H9 (cell line): Measurements from ENCODE around the gene ZNF654. TPM values are rescaled to one million over a fixed set of nuclear protein-coding genes. Genes with fewer than 3 reads are reported as not detected.
A peak's percentile ranks its signal among the peaks of the same experiment; 100 is the strongest.

Source experiments
- DNase-seq: peaks from one replicate; pipeline ENCODE4 v3.0.0-alpha.2; 2017
- H2AFZ ChIP-seq: one replicate; pipeline ENCODE4 v1.6.1; 2013; ENCODE audit warnings: mild to moderate bottlenecking, low read length, control low read depth, moderate library complexity
- H2AK5ac ChIP-seq: 2 replicates; pipeline ENCODE4 v1.6.1; 2013; ENCODE audit warnings: low read length, control low read depth, mixed read lengths; ENCODE audit not compliant: insufficient read length
- H2BK120ac ChIP-seq: one replicate; pipeline ENCODE4 v1.6.1; 2013; ENCODE audit warnings: low read depth, mild to moderate bottlenecking, low read length, control low read depth, inconsistent platforms; ENCODE audit not compliant: poor library complexity, severe bottlenecking
- H2BK12ac ChIP-seq: 2 replicates; pipeline ENCODE4 v1.6.1; 2013; ENCODE audit warnings: low read length, control low read depth, mixed read lengths, low read depth; ENCODE audit not compliant: insufficient read length
- H2BK15ac ChIP-seq: 2 replicates; pipeline ENCODE4 v1.6.1; 2013; ENCODE audit warnings: low read depth, low read length, control low read depth
- H2BK20ac ChIP-seq: one replicate; pipeline ENCODE4 v1.6.1; 2013; ENCODE audit warnings: low read depth, mild to moderate bottlenecking, low read length, control low read depth, inconsistent platforms; ENCODE audit not compliant: poor library complexity, severe bottlenecking
- H2BK5ac ChIP-seq: 2 replicates; pipeline ENCODE4 v1.6.1; 2013; ENCODE audit warnings: low read length, control low read depth, mixed read lengths; ENCODE audit not compliant: insufficient read length
- H3K14ac ChIP-seq: 2 replicates; pipeline ENCODE4 v1.6.1; 2013; ENCODE audit warnings: low read length, control low read depth; ENCODE audit not compliant: insufficient read depth
- H3K18ac ChIP-seq: 2 replicates; pipeline ENCODE4 v1.6.1; 2013; ENCODE audit warnings: low read depth, mild to moderate bottlenecking, mixed read lengths, low read length, control low read depth; ENCODE audit not compliant: insufficient read length
- H3K23ac ChIP-seq: 2 replicates; pipeline ENCODE4 v1.6.1; 2013; ENCODE audit warnings: low read length, control low read depth, mixed read lengths, low read depth; ENCODE audit not compliant: insufficient read length
- H3K23me2 ChIP-seq: 2 replicates; pipeline ENCODE4 v1.6.1; 2013; ENCODE audit warnings: low read depth, mild to moderate bottlenecking, mixed read lengths, low read length, control low read depth; ENCODE audit not compliant: insufficient read length, poor library complexity, severe bottlenecking
- H3K27ac ChIP-seq: 2 replicates; pipeline ENCODE4 v1.5.1; 2013; ENCODE audit warnings: low read length, control low read depth, mixed read lengths, low read depth; ENCODE audit not compliant: insufficient read length
- H3K27me3 ChIP-seq: 2 replicates; pipeline ENCODE4 v1.6.1; 2013; ENCODE audit warnings: low read length, control low read depth, inconsistent platforms; ENCODE audit not compliant: insufficient read depth
- H3K4ac ChIP-seq: 2 replicates; pipeline ENCODE4 v1.6.1; 2013; ENCODE audit warnings: low read depth, mild to moderate bottlenecking, control low read depth, inconsistent platforms, low read length, moderate library complexity
- H3K4me1 ChIP-seq: 2 replicates; pipeline ENCODE4 v1.6.1; 2013; ENCODE audit warnings: low read length, control low read depth, inconsistent platforms; ENCODE audit not compliant: insufficient read depth
- H3K4me2 ChIP-seq: 2 replicates; pipeline ENCODE4 v1.6.1; 2013; ENCODE audit warnings: low read length, control low read depth, mixed read lengths; ENCODE audit not compliant: insufficient read length, insufficient read depth
- H3K56ac ChIP-seq: 2 replicates; pipeline ENCODE4 v1.6.1; 2013; ENCODE audit warnings: low read depth, mild to moderate bottlenecking, mixed read lengths, low read length, control low read depth; ENCODE audit not compliant: insufficient read length
- H3K79me1 ChIP-seq: 2 replicates; pipeline ENCODE4 v1.6.1; 2013; ENCODE audit warnings: low read depth, mild to moderate bottlenecking, moderate library complexity, low read length, control low read depth, inconsistent platforms; ENCODE audit not compliant: insufficient read depth, poor library complexity, severe bottlenecking
- H3K79me2 ChIP-seq: 2 replicates; pipeline ENCODE4 v1.6.1; 2013; ENCODE audit warnings: low read length, control low read depth, inconsistent platforms; ENCODE audit not compliant: insufficient read depth
- H3K9ac ChIP-seq: 2 replicates; pipeline ENCODE4 v1.6.1; 2013; ENCODE audit warnings: low read length, control low read depth, mixed read lengths; ENCODE audit not compliant: insufficient read length; ENCODE audit errors: extremely low read depth
- H3K9me3 ChIP-seq: one replicate; pipeline ENCODE4 v1.6.1; 2013; ENCODE audit warnings: low read depth, low read length, inconsistent platforms; ENCODE audit not compliant: control insufficient read depth
- H3T11ph ChIP-seq: one replicate; pipeline ENCODE4 v1.6.1; 2013; ENCODE audit warnings: mild to moderate bottlenecking, low read length, control low read depth, inconsistent platforms
- H4K20me1 ChIP-seq: one replicate; pipeline ENCODE4 v1.6.1; 2013; ENCODE audit not compliant: control insufficient read depth, insufficient read length, insufficient read depth
- H4K5ac ChIP-seq: 2 replicates; pipeline ENCODE4 v1.6.1; 2013; ENCODE audit warnings: low read depth, mild to moderate bottlenecking, mixed read lengths, low read length, control low read depth; ENCODE audit not compliant: insufficient read length
- H4K8ac ChIP-seq: replicated peaks from 2 replicates; pipeline ENCODE4 v1.6.1; 2013; ENCODE audit warnings: low read length, control low read depth, mixed read lengths, low read depth; ENCODE audit not compliant: insufficient read length
- H4K91ac ChIP-seq: 2 replicates; pipeline ENCODE4 v1.6.1; 2013; ENCODE audit warnings: low read depth, mild to moderate bottlenecking, moderate library complexity, mixed read lengths, low read length, control low read depth; ENCODE audit not compliant: insufficient read length
- H3K27ac Mint-ChIP-seq, 3 experiments: 2 replicates in 2 of 3; 3 replicates in 1 of 3; pipeline ENCODE4 v1.8.0; 2020 to 2021; ENCODE audit warnings: mixed read lengths in 3 of 3, mild to moderate bottlenecking in 1 of 3, moderate library complexity in 1 of 3
- H3K27me3 Mint-ChIP-seq: 2 replicates; pipeline ENCODE4 v1.8.0; 2021; ENCODE audit warnings: low read depth, mild to moderate bottlenecking, moderate library complexity, mixed read lengths
- H3K36me3 Mint-ChIP-seq, 3 experiments: 2 replicates in 2 of 3; 3 replicates in 1 of 3; pipeline ENCODE4 v1.8.0; 2020 to 2021; ENCODE audit warnings: low read depth in 3 of 3, mixed read lengths in 3 of 3; ENCODE audit not compliant: insufficient read depth in 1 of 3
- H3K4me1 Mint-ChIP-seq, 2 experiments: 2 replicates each; pipeline ENCODE4 v1.8.0; 2020; ENCODE audit warnings: mixed read lengths in 2 of 2
- H3K4me3 Mint-ChIP-seq, 2 experiments: 2 replicates in 1 of 2; 3 replicates in 1 of 2; pipeline ENCODE4 v1.8.0; 2020 to 2021; ENCODE audit warnings: mild to moderate bottlenecking in 2 of 2, mixed read lengths in 2 of 2, moderate library complexity in 1 of 2
- H3K9me3 Mint-ChIP-seq, 2 experiments: 2 replicates in 1 of 2; 3 replicates in 1 of 2; pipeline ENCODE4 v1.8.0; 2020; ENCODE audit warnings: mild to moderate bottlenecking in 2 of 2, mixed read lengths in 2 of 2, moderate library complexity in 1 of 2
- WGBS: extraction: QIAGEN DNeasy Blood & Tissue Kit; methylation state at CpG from one replicate; pipeline ENCODE4 v1.1.7; 2013; ENCODE audit warnings: missing lambda C conversion rate, low lambda C conversion rate, mixed read lengths; ENCODE audit not compliant: insufficient read length; ENCODE audit errors: extremely low coverage; 5-methylcytosine and 5-hydroxymethylcytosine counted together
- total RNA-seq: library from RNA; stranded (reverse); gene quantifications from 2 replicates; pipeline ENCODE4 v1.2.1, GENCODE V29; 2021
- TF ChIP-seq, protein P1 (sequence below): fragments of 200-600 bp; sonication (generic); conservative IDR thresholded peaks from 3 replicates; pipeline ENCODE4 v1.8.0; 2021; ENCODE audit warnings: antibody characterized with exemption, mild to moderate bottlenecking

ZNF654 gene
- total RNA-seq, 1 experiment from 2014 or later: 8.7 TPM

DNA sequence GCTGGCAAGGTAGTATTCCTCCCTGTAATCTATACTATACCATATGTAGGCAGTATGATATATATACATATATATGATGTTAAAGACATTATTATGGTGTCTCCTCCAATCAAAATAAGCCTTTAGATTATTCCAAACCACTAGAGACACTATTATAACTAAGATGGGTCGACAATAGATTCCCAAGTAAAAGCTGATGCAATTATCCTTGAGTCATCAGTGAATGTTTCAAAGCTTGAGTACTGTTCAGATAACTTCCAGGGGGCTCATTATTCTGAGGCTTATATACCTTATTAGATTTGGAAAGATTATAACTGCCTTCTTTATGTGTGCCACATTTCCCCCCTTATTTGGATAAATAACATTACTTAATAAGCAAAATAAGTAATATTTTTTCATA, 78.8 kb downstream of the ZNF654 start:
- Histone ChIP-seq H4K20me1 (no peaks in the 10 kb centered on the region), H3K27ac (no peak overlapping the region), H3K9me3 (no peaks in the 10 kb centered on the region), H2BK5ac (no peak overlapping the region), H2BK12ac (no peak overlapping the region), H2BK15ac (no peak overlapping the region), H4K5ac (no peak overlapping the region), H3K18ac (no peak overlapping the region), H3K79me1 (no peaks in the 10 kb centered on the region), H3K23me2 (no peaks in the 10 kb centered on the region), H3K4me2 (no peak overlapping the region), H2AFZ (no peak overlapping the region), H3K79me2 (no peaks in the 10 kb centered on the region), H4K91ac (no peak overlapping the region), H3K56ac (no peak overlapping the region), H3K14ac (no peak overlapping the region), H2BK120ac (no peak overlapping the region), H3K23ac (no peak overlapping the region), H3K4me1 (no peaks in the 10 kb centered on the region), H3K4ac (no peak overlapping the region), H2AK5ac (no peak overlapping the region), H3K27me3 (no peaks in the 10 kb centered on the region), H4K8ac (no peak overlapping the region), H2BK20ac (no peak overlapping the region), H3T11ph (no peak overlapping the region), H3K9ac (no peak overlapping the region)
- Mint-ChIP-seq H3K27me3 (no peaks in the 10 kb centered on the region), H3K36me3 (peaks cover 13 to 40% (median 36%) of the 10 kb centered on the region in 3 experiments; a peak in 6 of 7 replicates), H3K27ac (0 out of 7 replicates have a peak overlapping the region, but pooled peaks of 1 of the 3 experiments have one; percentile 66), H3K4me1 (peaks cover 8% of the 10 kb centered on the region in 2 experiments), H3K9me3 (no peaks in the 10 kb centered on the region), H3K4me3 (no peak overlapping the region)
- no peak for DNase-seq
- TF ChIP-seq, protein P1, sequence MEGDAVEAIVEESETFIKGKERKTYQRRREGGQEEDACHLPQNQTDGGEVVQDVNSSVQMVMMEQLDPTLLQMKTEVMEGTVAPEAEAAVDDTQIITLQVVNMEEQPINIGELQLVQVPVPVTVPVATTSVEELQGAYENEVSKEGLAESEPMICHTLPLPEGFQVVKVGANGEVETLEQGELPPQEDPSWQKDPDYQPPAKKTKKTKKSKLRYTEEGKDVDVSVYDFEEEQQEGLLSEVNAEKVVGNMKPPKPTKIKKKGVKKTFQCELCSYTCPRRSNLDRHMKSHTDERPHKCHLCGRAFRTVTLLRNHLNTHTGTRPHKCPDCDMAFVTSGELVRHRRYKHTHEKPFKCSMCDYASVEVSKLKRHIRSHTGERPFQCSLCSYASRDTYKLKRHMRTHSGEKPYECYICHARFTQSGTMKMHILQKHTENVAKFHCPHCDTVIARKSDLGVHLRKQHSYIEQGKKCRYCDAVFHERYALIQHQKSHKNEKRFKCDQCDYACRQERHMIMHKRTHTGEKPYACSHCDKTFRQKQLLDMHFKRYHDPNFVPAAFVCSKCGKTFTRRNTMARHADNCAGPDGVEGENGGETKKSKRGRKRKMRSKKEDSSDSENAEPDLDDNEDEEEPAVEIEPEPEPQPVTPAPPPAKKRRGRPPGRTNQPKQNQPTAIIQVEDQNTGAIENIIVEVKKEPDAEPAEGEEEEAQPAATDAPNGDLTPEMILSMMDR: no peak
- no CpG with 5 or more reads among the region's 1 CpG for WGBS
